Measurements from ENCODE around the gene FBXW4.

DNA sequence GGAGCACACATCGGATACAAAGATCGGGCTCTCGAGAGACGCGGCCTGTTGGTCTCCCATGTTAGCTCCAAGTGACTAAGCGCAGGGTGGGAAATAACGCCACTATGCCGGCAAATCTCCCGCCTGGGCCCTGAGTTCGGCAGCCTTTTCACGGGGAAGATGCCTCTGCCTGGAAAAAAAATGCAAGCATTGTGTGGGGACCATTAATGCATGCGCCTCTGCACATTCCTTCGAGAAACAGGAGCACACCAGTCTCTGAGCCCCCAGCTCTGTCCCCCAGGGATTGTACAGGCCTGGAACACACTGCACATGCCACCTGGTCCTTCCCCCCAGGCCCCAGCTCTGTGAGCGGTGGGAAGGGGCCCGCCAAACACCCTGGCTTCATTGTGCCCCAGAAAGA is 44.1 kb downstream of the FBXW4 start:
- TF ChIP-seq POLR2A (IDR thresholded peaks at IDR 0.05) (no peak), EP300 (IDR thresholded peaks at IDR 0.05; ENCODE audit: low read depth) (no peak)
- TF ChIP-seq, protein P1, sequence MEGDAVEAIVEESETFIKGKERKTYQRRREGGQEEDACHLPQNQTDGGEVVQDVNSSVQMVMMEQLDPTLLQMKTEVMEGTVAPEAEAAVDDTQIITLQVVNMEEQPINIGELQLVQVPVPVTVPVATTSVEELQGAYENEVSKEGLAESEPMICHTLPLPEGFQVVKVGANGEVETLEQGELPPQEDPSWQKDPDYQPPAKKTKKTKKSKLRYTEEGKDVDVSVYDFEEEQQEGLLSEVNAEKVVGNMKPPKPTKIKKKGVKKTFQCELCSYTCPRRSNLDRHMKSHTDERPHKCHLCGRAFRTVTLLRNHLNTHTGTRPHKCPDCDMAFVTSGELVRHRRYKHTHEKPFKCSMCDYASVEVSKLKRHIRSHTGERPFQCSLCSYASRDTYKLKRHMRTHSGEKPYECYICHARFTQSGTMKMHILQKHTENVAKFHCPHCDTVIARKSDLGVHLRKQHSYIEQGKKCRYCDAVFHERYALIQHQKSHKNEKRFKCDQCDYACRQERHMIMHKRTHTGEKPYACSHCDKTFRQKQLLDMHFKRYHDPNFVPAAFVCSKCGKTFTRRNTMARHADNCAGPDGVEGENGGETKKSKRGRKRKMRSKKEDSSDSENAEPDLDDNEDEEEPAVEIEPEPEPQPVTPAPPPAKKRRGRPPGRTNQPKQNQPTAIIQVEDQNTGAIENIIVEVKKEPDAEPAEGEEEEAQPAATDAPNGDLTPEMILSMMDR (IDR thresholded peaks at IDR 0.05), result no peak

Data from transverse colon (tissue), 3 donors.